H1 (cell line): ENCODE measurements around the gene MYRIP. TPM values are rescaled to one million over a fixed set of nuclear protein-coding genes. Genes with fewer than 3 reads are reported as not detected.

ENCODE experiments used
- CTCF ChIA-PET: fragments of 300-600 bp; sonication (Branson Sonifier 250); formaldehyde crosslinking; loops from one replicate; lab custom pipeline; 2021; ENCODE audit not compliant: partially characterized antibody; lab: Charles Lee
- POLR2A ChIA-PET: fragments of 300-600 bp; sonication (Branson Sonifier 250); formaldehyde crosslinking; loops from one replicate; lab custom pipeline; 2021; ENCODE audit warnings: inconsistent platforms; ENCODE audit not compliant: partially characterized antibody; lab: Charles Lee
- DNase-seq, 2 experiments: peaks; one replicate each; pipeline versions ENCODE4 v3.0.0 to v3.0.0-alpha.2; 2010 to 2022; ENCODE audit warnings: low spot score in 2 of 2, low read depth in 1 of 2, mixed read lengths in 1 of 2
- FAIRE-seq: peaks from 2 replicates; lab custom pipeline; 2011; peaks lifted over from hg19 to GRCh38; lab: Jason Lieb, UNC
- H2AFZ ChIP-seq: 2 replicates; pipeline ENCODE4 v1.8.1; 2012; ENCODE audit warnings: low read length, inconsistent platforms
- H2AK5ac ChIP-seq: 2 replicates; pipeline ENCODE4 v1.6.1; 2013; ENCODE audit warnings: low read depth, low read length
- H2BK120ac ChIP-seq: replicated peaks from 2 replicates; pipeline ENCODE3; 2013; ENCODE audit warnings: low read depth, low read length, inconsistent platforms
- H2BK12ac ChIP-seq: 2 replicates; pipeline ENCODE4 v1.6.1; 2013; ENCODE audit warnings: low read depth, low read length
- H2BK15ac ChIP-seq: 2 replicates; pipeline ENCODE4 v1.6.1; 2013; ENCODE audit warnings: low read length
- H2BK20ac ChIP-seq: 2 replicates; pipeline ENCODE4 v1.6.1; 2013; ENCODE audit warnings: low read length
- H2BK5ac ChIP-seq: 2 replicates; pipeline ENCODE4 v1.6.1; 2013; ENCODE audit warnings: low read depth, low read length
- H3K14ac ChIP-seq: 2 replicates; pipeline ENCODE4 v1.6.1; 2013; ENCODE audit warnings: inconsistent platforms; ENCODE audit not compliant: insufficient read length
- H3K18ac ChIP-seq: 2 replicates; pipeline ENCODE4 v1.6.1; 2013; ENCODE audit warnings: low read length; ENCODE audit errors: extremely low read depth
- H3K23ac ChIP-seq: 2 replicates; pipeline ENCODE4 v1.6.1; 2013; ENCODE audit warnings: inconsistent platforms; ENCODE audit not compliant: insufficient read length
- H3K23me2 ChIP-seq: 2 replicates; pipeline ENCODE4 v1.6.1; 2013; ENCODE audit warnings: low read depth, low read length
- H3K27ac ChIP-seq: 2 replicates; pipeline ENCODE4 v1.6.1; 2011; ENCODE audit warnings: low read depth, low read length, inconsistent platforms
- H3K27me3 ChIP-seq, 4 experiments: replicated peaks in 1 of 4; 1 replicate in 1 of 4; 2 replicates in 3 of 4; pipeline versions ENCODE4 v1.6.1 to v1.8.1; 2011 to 2013; ENCODE audit warnings: low read length in 3 of 4, mild to moderate bottlenecking in 3 of 4, inconsistent platforms in 2 of 4, mixed read lengths in 2 of 4, moderate library complexity in 1 of 4; ENCODE audit not compliant: control insufficient read depth in 3 of 4, insufficient read depth in 3 of 4; ENCODE audit errors: extremely low read depth in 1 of 4
- H3K36me3 ChIP-seq, 4 experiments: 2 replicates each; pipeline versions ENCODE4 v1.6.1 to v1.8.1; 2011 to 2013; ENCODE audit warnings: mild to moderate bottlenecking in 4 of 4, low read length in 3 of 4, moderate library complexity in 2 of 4, control low read depth in 1 of 4, inconsistent platforms in 1 of 4; ENCODE audit not compliant: insufficient read depth in 4 of 4, control insufficient read depth in 2 of 4
- H3K4ac ChIP-seq: replicated peaks from 2 replicates; pipeline ENCODE3; 2013; ENCODE audit warnings: low read length, low read depth, mixed read lengths, inconsistent platforms; ENCODE audit not compliant: insufficient read length
- H3K4me1 ChIP-seq, 4 experiments: replicated peaks in 1 of 4; 1 replicate in 1 of 4; 2 replicates in 3 of 4; pipeline versions ENCODE4 v1.6.1 to v1.8.1; 2011 to 2013; ENCODE audit warnings: low read length in 3 of 4, inconsistent platforms in 2 of 4, mixed read lengths in 1 of 4; ENCODE audit not compliant: insufficient read depth in 4 of 4, control insufficient read depth in 3 of 4
- H3K4me2 ChIP-seq, 2 experiments: 2 replicates each; pipeline versions ENCODE4 v1.6.1 to v1.8.1; 2011 to 2013; ENCODE audit warnings: low read depth in 2 of 2, low read length in 2 of 2, control low read depth in 1 of 2, inconsistent platforms in 1 of 2, mild to moderate bottlenecking in 1 of 2; ENCODE audit not compliant: insufficient read depth in 1 of 2
- H3K4me3 ChIP-seq, 4 experiments: fragments of 200-600, 300-600 bp in 1 of 4; sonication (generic), shearing (Covaris generic), sonication (Bioruptor Twin) in 1 of 4; 2 replicates each; pipeline versions ENCODE4 v1.5.1 to v1.8.1; 2011 to 2016; ENCODE audit warnings: low read length in 4 of 4, low read depth in 3 of 4, control low read depth in 2 of 4, inconsistent platforms in 2 of 4, mild to moderate bottlenecking in 2 of 4, mixed read lengths in 1 of 4, moderate library complexity in 1 of 4; ENCODE audit not compliant: insufficient read depth in 2 of 4; ENCODE audit errors: extremely low read depth in 1 of 4
- H3K56ac ChIP-seq: replicated peaks from 2 replicates; pipeline ENCODE3; 2013; ENCODE audit warnings: low read depth, mild to moderate bottlenecking, mixed read lengths, low read length, inconsistent platforms; ENCODE audit not compliant: insufficient read length
- H3K79me1 ChIP-seq: 2 replicates; pipeline ENCODE4 v1.6.1; 2013; ENCODE audit warnings: low read depth, low read length, control low read depth
- H3K79me2 ChIP-seq, 2 experiments: 2 replicates each; pipeline versions ENCODE4 v1.6.1 to v1.8.1; 2012 to 2013; ENCODE audit warnings: low read length in 2 of 2, mild to moderate bottlenecking in 2 of 2, inconsistent platforms in 1 of 2; ENCODE audit not compliant: insufficient read depth in 2 of 2, control insufficient read depth in 1 of 2
- H3K9ac ChIP-seq, 4 experiments: replicated peaks in 1 of 4; 1 replicate in 1 of 4; 2 replicates in 3 of 4; pipeline versions ENCODE4 v1.6.1 to v1.8.1; 2011 to 2013; ENCODE audit warnings: low read depth in 3 of 4, low read length in 3 of 4, control low read depth in 2 of 4, mild to moderate bottlenecking in 2 of 4, moderate library complexity in 2 of 4, inconsistent platforms in 1 of 4; ENCODE audit errors: extremely low read depth in 1 of 4
- H3K9me3 ChIP-seq, 2 experiments: 2 replicates each; pipeline versions ENCODE4 v1.6.1 to v1.8.1; 2012 to 2013; ENCODE audit warnings: mild to moderate bottlenecking in 2 of 2, moderate library complexity in 2 of 2, control low read depth in 1 of 2, inconsistent platforms in 1 of 2, low read depth in 1 of 2, low read length in 1 of 2, mixed read lengths in 1 of 2; ENCODE audit not compliant: insufficient read depth in 2 of 2
- H4K20me1 ChIP-seq, 2 experiments: replicated peaks in 1 of 2; 2 replicates each; pipeline versions ENCODE3 to v1.8.1; 2011 to 2013; ENCODE audit warnings: inconsistent platforms in 2 of 2, low read length in 2 of 2, mild to moderate bottlenecking in 1 of 2; ENCODE audit not compliant: insufficient read depth in 2 of 2, control insufficient read depth in 1 of 2
- H4K5ac ChIP-seq: 2 replicates; pipeline ENCODE4 v1.6.1; 2013; ENCODE audit warnings: low read length, low read depth, mixed read lengths, inconsistent platforms; ENCODE audit not compliant: insufficient read length
- H4K8ac ChIP-seq: 2 replicates; pipeline ENCODE4 v1.8.0; 2013; ENCODE audit warnings: mild to moderate bottlenecking, moderate library complexity, low read length, inconsistent platforms; ENCODE audit not compliant: insufficient read depth; ENCODE audit errors: extremely low read depth
- H4K91ac ChIP-seq: replicated peaks from 2 replicates; pipeline ENCODE3; 2013; ENCODE audit warnings: low read length, mixed read lengths, inconsistent platforms; ENCODE audit not compliant: insufficient read length
- CBX8 ChIP-seq: fragments of 300-800, 300-1000 bp; sonication (generic); IDR thresholded peaks from 2 replicates; pipeline ENCODE4 v1.7.1; 2016; ENCODE audit warnings: low read depth, low read length, borderline replicate concordance
- FOSL1 ChIP-seq: IDR thresholded peaks from 2 replicates; pipeline ENCODE4 v1.6.1; 2011; ENCODE audit warnings: mild to moderate bottlenecking, low read depth, low read length, moderate library complexity; ENCODE audit not compliant: insufficient read depth
- SAP30 ChIP-seq: fragments of 300-600 bp; sonication (generic); IDR thresholded peaks from 2 replicates; pipeline ENCODE4 v1.7.1; 2012; ENCODE audit warnings: low read length, moderate library complexity, mild to moderate bottlenecking, inconsistent platforms; ENCODE audit not compliant: insufficient read depth, insufficient replicate concordance
- WGBS, 2 experiments: shearing (Covaris generic) in 1 of 2; methylation state at CpG; one replicate each; pipeline versions ENCODE4 v1.1.6 to v1.1.7; 2013 to 2015; ENCODE audit warnings: low lambda C conversion rate in 2 of 2, mixed read lengths in 2 of 2, inconsistent platforms in 1 of 2, low coverage in 1 of 2, missing lambda C conversion rate in 1 of 2; ENCODE audit not compliant: insufficient replicate concordance in 2 of 2, insufficient coverage in 1 of 2, insufficient read length in 1 of 2; ENCODE audit errors: extremely low coverage in 1 of 2, missing lambda C conversion rate in 1 of 2; 5-methylcytosine and 5-hydroxymethylcytosine counted together
- polyA plus RNA-seq, 7 experiments: library from polyadenylated mRNA; depleted of rRNA in 3 of 7; stranded (reverse) in 5 of 7; unstranded in 2 of 7; fragments of >200 nt in 5 of 7; fragments of 200-250 nt in 2 of 7; gene quantifications; 1 replicate in 5 of 7; 2 replicates in 1 of 7; 4 replicates in 1 of 7; pipeline versions ENCODE4 v1.2.1 to v1.2.3, GENCODE V29; 2011 to 2013; ENCODE audit warnings: missing spikeins in 2 of 7, mixed read lengths in 2 of 7
- total RNA-seq: library from RNA; stranded (reverse); fragmentation: NEBNext Ultra II Directional; extraction: Animal tissue kit (Norgen Biotek cat#: 25700); gene quantifications from 2 replicates; pipeline ENCODE4 v1.2.1, GENCODE V29; 2021

MYRIP gene
- total and polyA plus RNA-seq, 2 of the 8 experiments (the other 6 are each of a cell fraction or from before 2014, with no cell fraction given), result 0.54 to 4.3 TPM

DNA sequence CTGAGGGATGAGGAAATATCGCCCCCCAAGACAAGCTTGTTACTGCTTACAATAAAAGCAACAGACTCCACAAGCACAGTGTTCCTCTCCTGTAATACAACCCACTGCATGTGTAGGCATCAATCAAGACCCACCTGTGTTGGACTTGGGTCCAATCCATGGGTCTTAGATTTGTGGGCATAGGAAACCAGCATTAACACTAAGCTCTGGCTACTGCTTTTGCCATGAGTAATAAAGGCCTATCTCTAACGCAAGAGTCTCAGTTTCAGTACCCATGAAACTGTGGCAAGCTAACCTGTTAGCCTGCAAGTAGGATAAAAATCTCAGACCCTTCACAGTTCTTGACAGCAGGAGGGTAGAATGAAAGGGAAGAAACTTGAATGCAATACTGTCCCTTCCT is 494.9 kb downstream of the MYRIP start:
- Histone ChIP-seq H3K4ac (no peak overlapping the region), H3K18ac (no peak overlapping the region), H3K23me2 (no peaks in the 10 kb centered on the region), H4K20me1 (no peaks in the 10 kb centered on the region), H3K9ac (no peak overlapping the region; a peak in 1 of 7 replicates), H4K91ac (no peak overlapping the region), H2AFZ (no peak overlapping the region), H3K56ac (no peak overlapping the region), H3K27ac (no peak overlapping the region), H3K4me2 (no peak overlapping the region), H3K4me1 (peaks cover 3 to 5% (median 4%) of the 10 kb centered on the region in 4 experiments; a peak in 4 of 7 replicates), H3K4me3 (no peak overlapping the region), H2BK20ac (no peak overlapping the region), H3K79me2 (no peaks in the 10 kb centered on the region), H3K36me3 (no peaks in the 10 kb centered on the region), H4K5ac (no peak overlapping the region), H2BK120ac (no peak overlapping the region), H3K27me3 (no peaks in the 10 kb centered on the region), H3K9me3 (no peaks in the 10 kb centered on the region), H4K8ac (no peak overlapping the region), H2BK12ac (no peak overlapping the region), H2AK5ac (no peak overlapping the region), H3K79me1 (no peaks in the 10 kb centered on the region), H3K23ac (no peak overlapping the region), H2BK15ac (no peak overlapping the region), H3K14ac (no peak overlapping the region), H2BK5ac (no peak overlapping the region)
- FAIRE-seq (no peak), DNase-seq (no peak)
- 85% methylated on average over 2 of the region's 2 CpGs; no CpG with 5 or more reads in 1 of the 2 experiments for WGBS, 2 experiments
- no peak for TF ChIP-seq SAP30
- no peak for TF ChIP-seq CBX8
- TF ChIP-seq FOSL1, result no peak
- ChIA-PET POLR2A (no interaction called here), CTCF (interaction anchor here (0.7 to 16.5 kb wide), 8 partner anchors 8 to 138 kb away, joined by 3 to 290 read pairs (median 4); no protein-coding TSS in a partner anchor)
